ENCODE data around the gene DCLK2.
"Not testable (repeated sequence)": the region's sequence is repeated elsewhere in the genome, so short reads cannot be mapped to it uniquely, and the experiment has no call there.

DNA sequence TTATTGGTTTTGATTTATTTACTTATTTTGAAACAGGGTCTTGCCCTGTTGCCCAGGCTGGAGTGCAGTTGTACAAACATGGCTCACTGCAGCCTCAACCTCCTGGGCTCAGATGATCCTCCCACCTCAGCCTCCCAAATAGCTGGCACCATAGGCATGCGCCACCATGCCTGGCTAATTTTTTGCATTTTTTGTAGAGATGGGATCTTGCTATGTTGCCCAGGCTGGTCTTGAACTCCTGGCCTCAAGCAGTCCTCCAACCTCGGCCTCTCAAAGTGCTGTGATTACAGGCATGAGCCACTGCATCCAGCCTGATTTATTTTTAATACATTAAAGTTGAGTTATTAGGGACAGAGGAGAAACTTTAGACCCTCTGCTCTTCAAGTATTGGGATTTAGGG lies 83.8 kb downstream of the DCLK2 start:
- TF ChIP-seq, protein P1, sequence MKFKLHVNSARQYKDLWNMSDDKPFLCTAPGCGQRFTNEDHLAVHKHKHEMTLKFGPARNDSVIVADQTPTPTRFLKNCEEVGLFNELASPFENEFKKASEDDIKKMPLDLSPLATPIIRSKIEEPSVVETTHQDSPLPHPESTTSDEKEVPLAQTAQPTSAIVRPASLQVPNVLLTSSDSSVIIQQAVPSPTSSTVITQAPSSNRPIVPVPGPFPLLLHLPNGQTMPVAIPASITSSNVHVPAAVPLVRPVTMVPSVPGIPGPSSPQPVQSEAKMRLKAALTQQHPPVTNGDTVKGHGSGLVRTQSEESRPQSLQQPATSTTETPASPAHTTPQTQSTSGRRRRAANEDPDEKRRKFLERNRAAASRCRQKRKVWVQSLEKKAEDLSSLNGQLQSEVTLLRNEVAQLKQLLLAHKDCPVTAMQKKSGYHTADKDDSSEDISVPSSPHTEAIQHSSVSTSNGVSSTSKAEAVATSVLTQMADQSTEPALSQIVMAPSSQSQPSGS (tag by site-specific recombination; IDR thresholded peaks at IDR 0.05; ENCODE audit: low read depth), result not testable (repeated sequence)
- not testable (repeated sequence) for TF ChIP-seq ZNF530 (tag by site-specific recombination; IDR thresholded peaks at IDR 0.05; ENCODE audit: low read depth); ZNF707 (tag by site-specific recombination; IDR thresholded peaks at IDR 0.05); ZNF335 (tag by site-specific recombination; conservative IDR thresholded peaks at IDR 0.05); KLF1 (tag by site-specific recombination; IDR thresholded peaks at IDR 0.05); SP2 (tag by site-specific recombination; IDR thresholded peaks at IDR 0.05); ZNF146 (tag by site-specific recombination; IDR thresholded peaks at IDR 0.05); YY1 (tag by site-specific recombination; IDR thresholded peaks at IDR 0.05); ZNF114 (tag by site-specific recombination; IDR thresholded peaks at IDR 0.05)
- TF ChIP-seq, protein P2, sequence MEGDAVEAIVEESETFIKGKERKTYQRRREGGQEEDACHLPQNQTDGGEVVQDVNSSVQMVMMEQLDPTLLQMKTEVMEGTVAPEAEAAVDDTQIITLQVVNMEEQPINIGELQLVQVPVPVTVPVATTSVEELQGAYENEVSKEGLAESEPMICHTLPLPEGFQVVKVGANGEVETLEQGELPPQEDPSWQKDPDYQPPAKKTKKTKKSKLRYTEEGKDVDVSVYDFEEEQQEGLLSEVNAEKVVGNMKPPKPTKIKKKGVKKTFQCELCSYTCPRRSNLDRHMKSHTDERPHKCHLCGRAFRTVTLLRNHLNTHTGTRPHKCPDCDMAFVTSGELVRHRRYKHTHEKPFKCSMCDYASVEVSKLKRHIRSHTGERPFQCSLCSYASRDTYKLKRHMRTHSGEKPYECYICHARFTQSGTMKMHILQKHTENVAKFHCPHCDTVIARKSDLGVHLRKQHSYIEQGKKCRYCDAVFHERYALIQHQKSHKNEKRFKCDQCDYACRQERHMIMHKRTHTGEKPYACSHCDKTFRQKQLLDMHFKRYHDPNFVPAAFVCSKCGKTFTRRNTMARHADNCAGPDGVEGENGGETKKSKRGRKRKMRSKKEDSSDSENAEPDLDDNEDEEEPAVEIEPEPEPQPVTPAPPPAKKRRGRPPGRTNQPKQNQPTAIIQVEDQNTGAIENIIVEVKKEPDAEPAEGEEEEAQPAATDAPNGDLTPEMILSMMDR (tag by site-specific recombination; IDR thresholded peaks at IDR 0.05), result not testable (repeated sequence)
- TF ChIP-seq, protein P3, sequence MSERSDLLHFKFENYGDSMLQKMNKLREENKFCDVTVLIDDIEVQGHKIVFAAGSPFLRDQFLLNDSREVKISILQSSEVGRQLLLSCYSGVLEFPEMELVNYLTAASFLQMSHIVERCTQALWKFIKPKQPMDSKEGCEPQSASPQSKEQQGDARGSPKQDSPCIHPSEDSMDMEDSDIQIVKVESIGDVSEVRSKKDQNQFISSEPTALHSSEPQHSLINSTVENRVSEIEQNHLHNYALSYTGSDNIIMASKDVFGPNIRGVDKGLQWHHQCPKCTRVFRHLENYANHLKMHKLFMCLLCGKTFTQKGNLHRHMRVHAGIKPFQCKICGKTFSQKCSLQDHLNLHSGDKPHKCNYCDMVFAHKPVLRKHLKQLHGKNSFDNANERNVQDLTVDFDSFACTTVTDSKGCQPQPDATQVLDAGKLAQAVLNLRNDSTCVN (tag by site-specific recombination; optimal IDR thresholded peaks at IDR 0.05), result not testable (repeated sequence)
- TF ChIP-seq, protein P4, sequence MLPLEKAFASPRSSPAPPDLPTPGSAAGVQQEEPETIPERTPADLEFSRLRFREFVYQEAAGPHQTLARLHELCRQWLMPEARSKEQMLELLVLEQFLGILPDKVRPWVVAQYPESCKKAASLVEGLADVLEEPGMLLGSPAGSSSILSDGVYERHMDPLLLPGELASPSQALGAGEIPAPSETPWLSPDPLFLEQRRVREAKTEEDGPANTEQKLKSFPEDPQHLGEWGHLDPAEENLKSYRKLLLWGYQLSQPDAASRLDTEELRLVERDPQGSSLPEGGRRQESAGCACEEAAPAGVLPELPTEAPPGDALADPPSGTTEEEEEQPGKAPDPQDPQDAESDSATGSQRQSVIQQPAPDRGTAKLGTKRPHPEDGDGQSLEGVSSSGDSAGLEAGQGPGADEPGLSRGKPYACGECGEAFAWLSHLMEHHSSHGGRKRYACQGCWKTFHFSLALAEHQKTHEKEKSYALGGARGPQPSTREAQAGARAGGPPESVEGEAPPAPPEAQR (tag by site-specific recombination; IDR thresholded peaks at IDR 0.05), result not testable (repeated sequence)
- TF ChIP-seq, protein P5, sequence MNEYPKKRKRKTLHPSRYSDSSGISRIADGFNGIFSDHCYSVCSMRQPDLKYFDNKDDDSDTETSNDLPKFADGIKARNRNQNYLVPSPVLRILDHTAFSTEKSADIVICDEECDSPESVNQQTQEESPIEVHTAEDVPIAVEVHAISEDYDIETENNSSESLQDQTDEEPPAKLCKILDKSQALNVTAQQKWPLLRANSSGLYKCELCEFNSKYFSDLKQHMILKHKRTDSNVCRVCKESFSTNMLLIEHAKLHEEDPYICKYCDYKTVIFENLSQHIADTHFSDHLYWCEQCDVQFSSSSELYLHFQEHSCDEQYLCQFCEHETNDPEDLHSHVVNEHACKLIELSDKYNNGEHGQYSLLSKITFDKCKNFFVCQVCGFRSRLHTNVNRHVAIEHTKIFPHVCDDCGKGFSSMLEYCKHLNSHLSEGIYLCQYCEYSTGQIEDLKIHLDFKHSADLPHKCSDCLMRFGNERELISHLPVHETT (tag by site-specific recombination; IDR thresholded peaks at IDR 0.05), result not testable (repeated sequence)
